ENCODE measurements around the gene HMGCL. TPM values are rescaled to one million over a fixed set of nuclear protein-coding genes. Genes with fewer than 3 reads are reported as not detected.
"Not testable (repeated sequence)": the region's sequence is repeated elsewhere in the genome, so short reads cannot be mapped to it uniquely, and the experiment has no call there.

Gene HMGCL
- polyA plus RNA-seq, 4 donors = 52.2 to 105 (median 85.8) TPM

DNA sequence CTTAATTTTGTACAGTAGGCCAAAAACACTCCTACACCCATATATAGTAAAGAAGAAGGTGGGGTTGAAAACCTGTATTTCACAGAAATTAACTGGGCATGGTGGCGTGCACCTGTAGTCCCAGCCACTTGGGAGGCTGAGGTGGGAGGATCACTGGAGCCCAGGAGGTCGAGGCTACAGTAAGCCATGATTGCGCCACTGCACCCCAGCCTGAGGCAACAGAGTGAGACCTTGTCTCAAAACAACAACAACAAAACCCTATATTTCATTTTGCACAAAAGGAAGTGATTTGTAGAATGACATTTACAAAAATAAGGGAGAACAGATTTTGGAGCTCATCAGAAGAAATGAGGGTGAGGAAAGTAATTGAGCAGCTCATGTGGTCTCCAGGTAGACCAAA is 36.5 kb downstream of the HMGCL start:
- WGBS, 3 donors = 94 to 97% (median 96%) methylated on average over 3 of the region's 3 CpGs
- Histone ChIP-seq H3K4me1 (ENCODE audit: control insufficient read depth in 3 of 3, insufficient read depth in 2 of 3, low read depth in 1 of 3, low read length in 2 of 3) (peaks cover 4 to 22% (median 4%) of the 10 kb centered on the region in 3 donors), H3K27me3 (ENCODE audit: control insufficient read depth in 3 of 3, insufficient read depth in 3 of 3, low read length in 3 of 3) (no peaks in the 10 kb centered on the region), H3K9me3 (ENCODE audit: control insufficient read depth in 2 of 2, insufficient read depth in 1 of 2, low read depth in 1 of 2, low read length in 1 of 2) (no peaks in the 10 kb centered on the region), H3K4me3 (ENCODE audit: low read depth in 1 of 3, low read length in 3 of 3) (no peak overlapping the region), H3K36me3 (ENCODE audit: control insufficient read depth in 3 of 3, insufficient read depth in 2 of 3, low read depth in 1 of 3, low read length in 3 of 3) (peaks cover 5 to 39% (median 15%) of the 10 kb centered on the region in 3 donors), H3K27ac (ENCODE audit: low read depth in 1 of 3, low read length in 2 of 3) (no peak overlapping the region)
- FAIRE-seq = no peak
- DNase-seq = no peak

DNA sequence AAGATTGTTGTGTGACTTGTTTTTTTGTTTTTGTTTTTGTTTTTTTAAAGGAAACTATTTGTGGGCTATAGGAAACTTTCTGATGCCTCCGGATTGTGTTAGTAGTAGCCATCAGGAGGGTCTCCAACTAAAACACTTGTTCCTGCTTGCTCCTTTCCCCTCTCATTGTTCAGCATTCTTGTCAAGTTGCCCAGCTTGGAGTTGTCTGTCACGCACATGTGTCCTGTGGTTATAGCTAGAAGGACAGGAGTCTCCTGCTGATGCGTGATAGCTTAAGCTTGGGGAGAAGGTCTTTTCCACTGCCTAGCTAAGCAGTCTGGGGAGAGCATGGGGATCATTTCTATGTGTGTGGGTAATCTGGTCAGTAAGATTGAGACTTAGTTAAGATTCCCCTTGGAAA is 37.5 kb downstream of the HMGCL start:
- no peaks in the 10 kb centered on the region for H3K27me3 ChIP-seq (ENCODE audit: control insufficient read depth in 3 of 3, insufficient read depth in 3 of 3, low read length in 3 of 3)
- DNase-seq (no peak), FAIRE-seq (no peak)
- peaks cover 2 to 36% (median 15%) of the 10 kb centered on the region in 3 donors for H3K36me3 ChIP-seq (ENCODE audit: control insufficient read depth in 3 of 3, insufficient read depth in 2 of 3, low read depth in 1 of 3, low read length in 3 of 3)
- H3K4me1 ChIP-seq (ENCODE audit: control insufficient read depth in 3 of 3, insufficient read depth in 2 of 3, low read depth in 1 of 3, low read length in 2 of 3) = peaks cover 4 to 12% (median 4%) of the 10 kb centered on the region in 3 donors
- H3K4me3 ChIP-seq (ENCODE audit: low read depth in 1 of 3, low read length in 3 of 3) = no peak overlapping the region
- no peaks in the 10 kb centered on the region for H3K9me3 ChIP-seq (ENCODE audit: control insufficient read depth in 2 of 2, insufficient read depth in 1 of 2, low read depth in 1 of 2, low read length in 1 of 2)
- 91 to 97% (median 95%) methylated on average over 3 of the region's 3 CpGs for WGBS, 3 donors
- no peak overlapping the region for H3K27ac ChIP-seq (ENCODE audit: low read depth in 1 of 3, low read length in 2 of 3)

GRCh38 chr1:23784846-23785245 is 40.4 kb downstream of the HMGCL start:
- Histone ChIP-seq H3K27ac (ENCODE audit: low read depth in 1 of 3, low read length in 2 of 3) (no peak overlapping the region), H3K36me3 (ENCODE audit: control insufficient read depth in 3 of 3, insufficient read depth in 2 of 3, low read depth in 1 of 3, low read length in 3 of 3) (peaks cover 2 to 45% (median 18%) of the 10 kb centered on the region in 3 donors), H3K9me3 (ENCODE audit: control insufficient read depth in 2 of 2, insufficient read depth in 1 of 2, low read depth in 1 of 2, low read length in 1 of 2) (no peaks in the 10 kb centered on the region), H3K4me1 (ENCODE audit: control insufficient read depth in 3 of 3, insufficient read depth in 2 of 3, low read depth in 1 of 3, low read length in 2 of 3) (peaks cover 0 to 3% (median 0%) of the 10 kb centered on the region in 3 donors), H3K27me3 (ENCODE audit: control insufficient read depth in 3 of 3, insufficient read depth in 3 of 3, low read length in 3 of 3) (no peaks in the 10 kb centered on the region), H3K4me3 (ENCODE audit: low read depth in 1 of 3, low read length in 3 of 3) (no peak overlapping the region)
- DNase-seq (no peak), FAIRE-seq (no peak)
- WGBS, 3 donors = 78 to 90% (median 84%) methylated on average over 4 of the region's 4 CpGs

DNA sequence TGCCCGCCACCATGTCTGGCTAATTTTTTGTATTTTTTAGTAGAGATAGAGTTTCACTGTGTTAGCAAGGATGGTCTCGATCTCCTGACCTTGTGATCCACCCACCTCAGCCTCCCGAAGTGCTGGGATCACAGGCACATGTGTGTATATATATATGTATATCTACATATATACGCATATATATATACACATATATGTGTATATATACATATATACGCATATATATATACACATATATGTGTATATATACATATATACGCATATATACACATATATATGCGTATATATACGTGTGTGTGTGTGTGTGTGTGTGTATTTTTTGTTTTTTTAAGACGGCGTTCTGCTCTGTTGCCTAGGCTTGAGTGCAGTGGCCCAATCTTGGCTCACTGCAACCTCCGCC is 42.1 kb downstream of the HMGCL start:
- H3K4me1 ChIP-seq (ENCODE audit: control insufficient read depth in 3 of 3, insufficient read depth in 2 of 3, low read depth in 1 of 3, low read length in 2 of 3) = peaks cover 0 to 13% (median 8%) of the 10 kb centered on the region in 3 donors
- not testable (repeated sequence) for FAIRE-seq; H3K4me3 ChIP-seq (ENCODE audit: low read depth in 1 of 3, low read length in 3 of 3); DNase-seq; H3K9me3 ChIP-seq (ENCODE audit: control insufficient read depth in 2 of 2, insufficient read depth in 1 of 2, low read depth in 1 of 2, low read length in 1 of 2); H3K27ac ChIP-seq (ENCODE audit: low read depth in 1 of 3, low read length in 2 of 3); H3K27me3 ChIP-seq (ENCODE audit: control insufficient read depth in 3 of 3, insufficient read depth in 3 of 3, low read length in 3 of 3)
- WGBS, 3 donors = 94 to 97% (median 96%) methylated on average over 10 to 11 of the region's 11 CpGs
- peaks cover 2 to 39% (median 18%) of the 10 kb centered on the region in 3 donors for H3K36me3 ChIP-seq (ENCODE audit: control insufficient read depth in 3 of 3, insufficient read depth in 2 of 3, low read depth in 1 of 3, low read length in 3 of 3)

DNA sequence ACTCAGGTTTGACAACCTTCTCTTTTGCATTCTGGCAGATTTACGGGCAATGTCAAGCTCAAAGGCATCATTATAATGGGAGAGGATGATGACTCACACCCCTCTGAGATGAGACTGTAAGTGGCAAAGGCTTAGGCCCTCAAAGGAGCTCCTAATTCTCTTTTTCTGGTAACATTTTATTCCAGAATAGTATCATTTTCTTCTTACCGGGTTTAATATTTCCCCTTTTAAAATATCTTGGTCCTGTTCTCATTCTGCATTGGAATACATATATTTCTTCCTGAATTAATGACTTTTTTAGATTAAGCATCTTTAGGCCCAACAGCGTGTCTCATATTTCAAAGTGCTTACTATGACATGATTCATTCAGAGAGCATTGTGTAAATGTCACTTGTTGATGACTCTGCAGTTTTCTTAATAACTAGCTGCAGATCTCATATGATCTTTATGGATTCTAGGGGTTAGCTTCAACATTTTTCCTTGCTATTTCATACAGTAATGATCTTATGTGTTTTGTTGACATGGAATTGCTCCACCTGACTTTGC is 45.3 kb downstream of the HMGCL start:
- DNase-seq (peak in 1 of 2 donors; percentile 36), FAIRE-seq (no peak)
- peaks cover 0 to 26% (median 2%) of the 10 kb centered on the region in 3 donors for H3K36me3 ChIP-seq (ENCODE audit: control insufficient read depth in 3 of 3, insufficient read depth in 2 of 3, low read depth in 1 of 3, low read length in 3 of 3)
- H3K27ac ChIP-seq (ENCODE audit: low read depth in 1 of 3, low read length in 2 of 3) = peak overlapping the region in 1 of 3 donors; percentile 42
- no peaks in the 10 kb centered on the region for H3K27me3 ChIP-seq (ENCODE audit: control insufficient read depth in 3 of 3, insufficient read depth in 3 of 3, low read length in 3 of 3)
- no peaks in the 10 kb centered on the region for H3K9me3 ChIP-seq (ENCODE audit: control insufficient read depth in 2 of 2, insufficient read depth in 1 of 2, low read depth in 1 of 2, low read length in 1 of 2)
- no peak overlapping the region for H3K4me3 ChIP-seq (ENCODE audit: low read depth in 1 of 3, low read length in 3 of 3)
- H3K4me1 ChIP-seq (ENCODE audit: control insufficient read depth in 3 of 3, insufficient read depth in 2 of 3, low read depth in 1 of 3, low read length in 2 of 3) = peaks cover 2 to 20% (median 8%) of the 10 kb centered on the region in 3 donors
- 61 to 67% (median 63%) methylated on average over 3 of the region's 3 CpGs for WGBS, 3 donors

DNA sequence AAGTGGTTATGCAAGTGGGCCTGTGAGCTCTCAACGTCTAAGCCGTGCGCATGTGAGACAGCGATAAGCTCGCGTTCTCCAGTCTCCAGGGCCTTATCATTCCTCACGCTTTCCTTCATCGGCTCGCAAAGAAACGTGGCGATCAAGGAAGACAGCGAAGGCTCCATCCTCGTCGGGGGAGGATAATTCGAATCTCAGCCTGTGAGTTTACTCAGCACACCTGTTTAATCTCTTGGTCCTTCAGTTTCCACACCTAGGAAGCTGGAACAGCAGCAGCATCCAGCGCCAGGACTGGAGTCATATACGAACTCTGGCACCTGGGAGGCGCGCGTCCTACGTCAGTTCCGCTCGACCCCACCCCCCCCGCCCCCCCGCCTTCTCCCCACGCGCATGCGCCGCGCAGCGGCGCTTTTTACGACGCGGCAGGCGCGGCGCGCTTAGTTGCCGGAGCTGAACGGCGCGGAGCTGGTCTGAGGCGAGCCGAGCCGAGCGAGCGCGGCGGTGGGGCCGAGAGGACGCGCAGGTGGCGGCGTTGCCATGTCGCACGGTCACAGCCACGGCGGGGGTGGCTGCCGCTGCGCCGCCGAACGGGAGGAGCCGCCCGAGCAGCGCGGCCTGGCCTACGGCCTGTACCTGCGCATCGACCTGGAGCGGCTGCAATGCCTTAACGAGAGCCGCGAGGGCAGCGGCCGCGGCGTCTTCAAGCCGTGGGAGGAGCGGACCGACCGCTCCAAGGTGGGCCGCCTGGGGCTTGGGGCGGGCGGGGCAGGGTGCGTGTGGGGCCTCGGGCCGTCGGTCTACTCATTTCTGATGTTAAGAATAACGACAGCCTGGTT is 47.0 kb downstream of the HMGCL start, which contains the start of gene PITHD1:
Gene PITHD1 (plus strand): TSS at position 440 of the 836 bp plus-strand sequence. CDS start 98 bp downstream, at position 538.
- peak within 1 kb of the TSS; percentile 94 to 100 (median 96) for H3K27ac ChIP-seq (ENCODE audit: low read depth in 1 of 3, low read length in 2 of 3)
- no peak for FAIRE-seq
- peak; percentile 91 to 95 for DNase-seq
- WGBS, 3 donors = 0 to 1% (median 1%) methylated on average over 55 to 89 of the region's 91 CpGs
- H3K9me3 ChIP-seq (ENCODE audit: control insufficient read depth in 2 of 2, insufficient read depth in 1 of 2, low read depth in 1 of 2, low read length in 1 of 2) = no peaks in the 10 kb centered on the region
- H3K4me3 ChIP-seq (ENCODE audit: low read depth in 1 of 3, low read length in 3 of 3) = peak within 1 kb of the TSS; percentile 88 to 92 (median 90)
- H3K4me1 ChIP-seq (ENCODE audit: control insufficient read depth in 3 of 3, insufficient read depth in 2 of 3, low read depth in 1 of 3, low read length in 2 of 3) = peaks cover 2 to 34% (median 8%) of the 10 kb centered on the region in 3 donors
- H3K36me3 ChIP-seq (ENCODE audit: control insufficient read depth in 3 of 3, insufficient read depth in 2 of 3, low read depth in 1 of 3, low read length in 3 of 3) = peaks cover 0 to 18% (median 2%) of the 10 kb centered on the region in 3 donors
- no peaks in the 10 kb centered on the region for H3K27me3 ChIP-seq (ENCODE audit: control insufficient read depth in 3 of 3, insufficient read depth in 3 of 3, low read length in 3 of 3)

DNA sequence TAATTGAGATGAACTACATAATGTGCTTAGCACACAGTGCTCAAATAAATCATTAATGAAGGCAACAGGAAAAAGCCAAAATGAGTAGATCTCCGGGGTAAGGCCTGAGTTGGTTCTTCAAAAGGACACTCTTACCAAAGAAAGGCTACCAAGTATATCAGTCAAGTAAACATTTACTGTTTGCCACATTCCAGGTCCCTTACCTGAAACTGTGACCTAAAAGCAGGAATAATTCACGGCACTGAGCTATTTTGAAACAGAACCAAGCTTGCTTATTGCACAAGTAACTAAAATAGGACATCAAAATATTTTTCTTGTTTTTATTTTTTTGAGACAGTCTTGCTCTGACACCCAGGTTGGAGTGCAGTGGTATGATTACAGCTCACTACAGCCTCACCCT is 49.0 kb downstream of the HMGCL start:
- WGBS, 3 donors = 69 to 78% (median 78%) methylated on average over 2 of the region's 2 CpGs

DNA sequence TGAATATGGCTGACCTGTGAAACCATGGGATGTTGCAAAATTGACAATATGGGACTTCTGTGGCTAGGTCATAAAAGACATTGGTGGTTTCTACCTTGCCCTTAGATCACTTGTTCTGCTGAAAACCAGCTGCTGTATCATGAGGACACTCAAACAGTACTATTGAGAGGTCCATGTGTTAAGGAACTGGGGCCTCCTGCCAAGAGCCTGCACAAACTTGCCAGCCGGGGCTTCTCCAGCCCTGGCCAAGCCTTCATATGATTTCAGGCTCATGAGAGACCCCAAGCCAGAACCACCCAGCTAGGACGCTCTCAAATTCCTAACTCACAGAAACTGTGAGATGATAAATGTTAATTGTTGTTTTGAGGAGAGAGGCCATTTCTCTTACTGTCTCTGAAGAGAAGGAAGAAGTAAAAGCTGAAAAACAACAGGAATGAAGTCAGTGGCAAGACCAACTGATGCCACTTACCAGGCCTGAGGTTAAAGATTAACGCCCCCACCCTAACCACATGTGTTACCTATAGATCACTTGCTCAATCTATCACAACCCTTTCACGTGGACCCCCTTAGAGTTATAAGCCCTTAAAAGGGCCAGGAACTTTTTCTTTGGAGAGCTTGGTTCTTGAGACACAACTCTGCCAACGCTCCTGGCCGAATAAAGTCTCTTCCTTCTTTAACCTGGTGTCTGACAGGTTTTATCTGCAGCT is 50.9 kb downstream of the HMGCL start:
- no peak overlapping the region for H3K4me3 ChIP-seq (ENCODE audit: low read depth in 1 of 3, low read length in 3 of 3)
- FAIRE-seq (no peak), DNase-seq (peak in 1 of 2 donors; percentile 49)
- H3K4me1 ChIP-seq (ENCODE audit: control insufficient read depth in 3 of 3, insufficient read depth in 2 of 3, low read depth in 1 of 3, low read length in 2 of 3) = peaks cover 2 to 26% (median 3%) of the 10 kb centered on the region in 3 donors
- 70 to 76% (median 73%) methylated on average over 6 of the region's 6 CpGs for WGBS, 3 donors
- peaks cover 0 to 13% (median 0%) of the 10 kb centered on the region in 3 donors for H3K36me3 ChIP-seq (ENCODE audit: control insufficient read depth in 3 of 3, insufficient read depth in 2 of 3, low read depth in 1 of 3, low read length in 3 of 3)
- H3K27ac ChIP-seq (ENCODE audit: low read depth in 1 of 3, low read length in 2 of 3) = peak overlapping the region in 1 of 3 donors; percentile 45
- no peaks in the 10 kb centered on the region for H3K9me3 ChIP-seq (ENCODE audit: control insufficient read depth in 2 of 2, insufficient read depth in 1 of 2, low read depth in 1 of 2, low read length in 1 of 2)
- no peaks in the 10 kb centered on the region for H3K27me3 ChIP-seq (ENCODE audit: control insufficient read depth in 3 of 3, insufficient read depth in 3 of 3, low read length in 3 of 3)

More for the DNA sequence above, 49.0 kb downstream of the HMGCL start:
- peaks cover 0 to 13% (median 0%) of the 10 kb centered on the region in 3 donors for H3K36me3 ChIP-seq (ENCODE audit: control insufficient read depth in 3 of 3, insufficient read depth in 2 of 3, low read depth in 1 of 3, low read length in 3 of 3)
- peaks cover 2 to 34% (median 8%) of the 10 kb centered on the region in 3 donors for H3K4me1 ChIP-seq (ENCODE audit: control insufficient read depth in 3 of 3, insufficient read depth in 2 of 3, low read depth in 1 of 3, low read length in 2 of 3)
- DNase-seq (no peak), FAIRE-seq (no peak)
- H3K9me3 ChIP-seq (ENCODE audit: control insufficient read depth in 2 of 2, insufficient read depth in 1 of 2, low read depth in 1 of 2, low read length in 1 of 2) = no peaks in the 10 kb centered on the region
- H3K4me3 ChIP-seq (ENCODE audit: low read depth in 1 of 3, low read length in 3 of 3) = no peak overlapping the region
- no peaks in the 10 kb centered on the region for H3K27me3 ChIP-seq (ENCODE audit: control insufficient read depth in 3 of 3, insufficient read depth in 3 of 3, low read length in 3 of 3)
- no peak overlapping the region for H3K27ac ChIP-seq (ENCODE audit: low read depth in 1 of 3, low read length in 2 of 3)
